SU-DHL-6 (cell line): ENCODE measurements around the gene JPH3.
A peak's percentile ranks its signal among the peaks of the same experiment; 100 is the strongest.

Experiments
- CTCF ChIP-seq: fragments of 200-600 bp; sonication (generic); IDR thresholded peaks from one replicate; pipeline ENCODE4 v1.5.1; 2017; ENCODE audit warnings: antibody characterized with exemption, mild to moderate bottlenecking, low read length, moderate library complexity; ENCODE audit not compliant: insufficient read depth, poor library complexity, severe bottlenecking
- EZH2phosphoT487 ChIP-seq: fragments of 200-600 bp; sonication (generic), shearing (Covaris generic); conservative IDR thresholded peaks from 2 replicates; pipeline ENCODE4 v1.6.1; 2018; ENCODE audit warnings: mild to moderate bottlenecking, antibody characterized with exemption, low read length, moderate library complexity, mixed read lengths

- TF ChIP-seq EZH2phosphoT487: no peak
- peak; percentile 88 for TF ChIP-seq CTCF
Measured at GRCh38 chr16:87635541-87636049, 33.3 kb downstream of the JPH3 start.
